ENCODE data around the gene KRT82. TPM values are rescaled to one million over a fixed set of nuclear protein-coding genes. Genes with fewer than 3 reads are reported as not detected.

Gene KRT82
- total RNA-seq, 1 experiment from 2014 or later, result not detected

DNA sequence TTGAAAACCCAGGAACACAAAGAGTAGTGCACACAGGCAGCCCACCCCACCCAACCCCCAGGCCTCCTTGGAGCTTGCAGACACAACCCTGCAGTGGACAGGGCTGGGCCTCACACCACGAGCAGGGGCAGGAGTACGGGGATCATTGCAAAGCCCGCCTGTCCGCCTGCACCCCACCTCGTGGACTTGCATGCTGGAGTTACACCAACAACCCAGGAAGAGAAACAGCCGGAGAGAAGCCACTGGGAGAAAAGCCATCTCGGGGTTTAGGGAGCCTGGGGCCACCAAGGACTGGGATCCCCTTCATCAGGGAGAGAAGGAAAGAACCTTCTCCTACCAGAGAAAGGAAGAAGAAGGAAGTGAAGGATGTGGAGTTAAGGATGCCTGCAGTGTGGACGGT is 28.9 kb downstream of the KRT82 start:
- no peaks in the 10 kb centered on the region for H3K79me1 ChIP-seq (ENCODE audit: insufficient read depth, low read depth, low read length, poor library complexity, severe bottlenecking)
- no peak overlapping the region for H2BK20ac ChIP-seq (ENCODE audit: low read depth, low read length, poor library complexity, severe bottlenecking)
- no peaks in the 10 kb centered on the region for H4K20me1 ChIP-seq (ENCODE audit: control insufficient read depth, insufficient read depth, insufficient read length)
- H2AFZ ChIP-seq (ENCODE audit: low read length), result no peak overlapping the region
- H3K9ac ChIP-seq (ENCODE audit: extremely low read depth, insufficient read length, low read length), result no peak overlapping the region
- H2BK12ac ChIP-seq (ENCODE audit: insufficient read length, low read depth, low read length), result no peak overlapping the region
- Mint-ChIP-seq H3K9me3 (no peaks in the 10 kb centered on the region; a peak in 1 of 5 replicates), H3K4me1 (no peaks in the 10 kb centered on the region), H3K27ac (no peak overlapping the region), H3K27me3 (ENCODE audit: low read depth) (peaks cover 4% of the 10 kb centered on the region; the same call in 1 of the 2 replicates), H3K4me3 (no peak overlapping the region), H3K36me3 (ENCODE audit: insufficient read depth in 1 of 3, low read depth in 3 of 3) (no peaks in the 10 kb centered on the region; a peak in 1 of 7 replicates)
- no peak overlapping the region for H3K4ac ChIP-seq (ENCODE audit: low read depth, low read length)
- H3K4me1 ChIP-seq (ENCODE audit: insufficient read depth, low read length), result no peaks in the 10 kb centered on the region
- no peak overlapping the region for H3K4me2 ChIP-seq (ENCODE audit: insufficient read depth, insufficient read length, low read length)
- H3K9me3 ChIP-seq (ENCODE audit: control insufficient read depth, low read depth, low read length), result no peaks in the 10 kb centered on the region
- H4K8ac ChIP-seq (replicated peaks; ENCODE audit: insufficient read length, low read depth, low read length), result no peak overlapping the region
- TF ChIP-seq, protein P1, sequence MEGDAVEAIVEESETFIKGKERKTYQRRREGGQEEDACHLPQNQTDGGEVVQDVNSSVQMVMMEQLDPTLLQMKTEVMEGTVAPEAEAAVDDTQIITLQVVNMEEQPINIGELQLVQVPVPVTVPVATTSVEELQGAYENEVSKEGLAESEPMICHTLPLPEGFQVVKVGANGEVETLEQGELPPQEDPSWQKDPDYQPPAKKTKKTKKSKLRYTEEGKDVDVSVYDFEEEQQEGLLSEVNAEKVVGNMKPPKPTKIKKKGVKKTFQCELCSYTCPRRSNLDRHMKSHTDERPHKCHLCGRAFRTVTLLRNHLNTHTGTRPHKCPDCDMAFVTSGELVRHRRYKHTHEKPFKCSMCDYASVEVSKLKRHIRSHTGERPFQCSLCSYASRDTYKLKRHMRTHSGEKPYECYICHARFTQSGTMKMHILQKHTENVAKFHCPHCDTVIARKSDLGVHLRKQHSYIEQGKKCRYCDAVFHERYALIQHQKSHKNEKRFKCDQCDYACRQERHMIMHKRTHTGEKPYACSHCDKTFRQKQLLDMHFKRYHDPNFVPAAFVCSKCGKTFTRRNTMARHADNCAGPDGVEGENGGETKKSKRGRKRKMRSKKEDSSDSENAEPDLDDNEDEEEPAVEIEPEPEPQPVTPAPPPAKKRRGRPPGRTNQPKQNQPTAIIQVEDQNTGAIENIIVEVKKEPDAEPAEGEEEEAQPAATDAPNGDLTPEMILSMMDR (conservative IDR thresholded peaks at IDR 0.05), result no peak
- no peak overlapping the region for H3T11ph ChIP-seq (ENCODE audit: low read length)
- H3K79me2 ChIP-seq (ENCODE audit: insufficient read depth, low read length), result no peaks in the 10 kb centered on the region
- H3K18ac ChIP-seq (ENCODE audit: insufficient read length, low read depth, low read length), result no peak overlapping the region
- no peak overlapping the region for H3K56ac ChIP-seq (ENCODE audit: insufficient read length, low read depth, low read length)
- no peaks in the 10 kb centered on the region for H3K27me3 ChIP-seq (ENCODE audit: insufficient read depth, low read length)
- no peak for DNase-seq
- no peak overlapping the region for H2BK5ac ChIP-seq (ENCODE audit: insufficient read length, low read length)
- H3K23ac ChIP-seq (ENCODE audit: insufficient read length, low read depth, low read length), result no peak overlapping the region
- H3K27ac ChIP-seq (ENCODE audit: insufficient read length, low read depth, low read length), result no peak overlapping the region
- H3K23me2 ChIP-seq (ENCODE audit: insufficient read length, low read depth, low read length, poor library complexity, severe bottlenecking), result no peaks in the 10 kb centered on the region
- H3K14ac ChIP-seq (ENCODE audit: insufficient read depth, low read length), result no peak overlapping the region
- no peak overlapping the region for H2BK15ac ChIP-seq (ENCODE audit: low read depth, low read length)
- H4K91ac ChIP-seq (ENCODE audit: insufficient read length, low read depth, low read length), result no peak overlapping the region
- H2BK120ac ChIP-seq (ENCODE audit: low read depth, low read length, poor library complexity, severe bottlenecking), result no peak overlapping the region
- WGBS (ENCODE audit: extremely low coverage, insufficient read length, low lambda C conversion rate), result no CpG with 5 or more reads among the region's 8 CpGs
- no peak overlapping the region for H4K5ac ChIP-seq (ENCODE audit: insufficient read length, low read depth, low read length)
- no peak overlapping the region for H2AK5ac ChIP-seq (ENCODE audit: insufficient read length, low read length)
